ENCODE data around the gene ERC2.

ERC2 gene

GRCh38 chr3:56320883-56321282, 147.4 kb downstream of the ERC2 start:
- DNase-seq (ENCODE audit: low read depth): no peak
- H3K4me3 ChIP-seq (ENCODE audit: control insufficient read depth, low read depth, low read length): no peak overlapping the region
- no peak for TF ChIP-seq CTCF (conservative IDR thresholded peaks at IDR 0.05; ENCODE audit: control insufficient read depth, insufficient read depth, low read depth, low read length)

- no peak overlapping the region for H3K4me3 ChIP-seq (ENCODE audit: control insufficient read depth, low read depth, low read length)
- DNase-seq (ENCODE audit: low read depth): no peak
- no peak for TF ChIP-seq CTCF (conservative IDR thresholded peaks at IDR 0.05; ENCODE audit: control insufficient read depth, insufficient read depth, low read depth, low read length)
Measured at GRCh38 chr3:56318891-56319290, 149.4 kb downstream of the ERC2 start.

GRCh38 chr3:56316944-56317343, 151.3 kb downstream of the ERC2 start:
- no peak for TF ChIP-seq CTCF (conservative IDR thresholded peaks at IDR 0.05; ENCODE audit: control insufficient read depth, insufficient read depth, low read depth, low read length)
- H3K4me3 ChIP-seq (ENCODE audit: control insufficient read depth, low read depth, low read length): no peak overlapping the region
- DNase-seq (ENCODE audit: low read depth): no peak

GRCh38 chr3:56314842-56315241, 153.4 kb downstream of the ERC2 start:
- peak; percentile 8 for DNase-seq (ENCODE audit: low read depth)
- TF ChIP-seq CTCF (conservative IDR thresholded peaks at IDR 0.05; ENCODE audit: control insufficient read depth, insufficient read depth, low read depth, low read length): no peak
- no peak overlapping the region for H3K4me3 ChIP-seq (ENCODE audit: control insufficient read depth, low read depth, low read length)

GRCh38 chr3:56309465-56309864, 158.8 kb downstream of the ERC2 start:
- DNase-seq (ENCODE audit: low read depth): no peak
- TF ChIP-seq CTCF (conservative IDR thresholded peaks at IDR 0.05; ENCODE audit: control insufficient read depth, insufficient read depth, low read depth, low read length): no peak
- no peak overlapping the region for H3K4me3 ChIP-seq (ENCODE audit: control insufficient read depth, low read depth, low read length)

GRCh38 chr3:56308471-56308870, 159.8 kb downstream of the ERC2 start:
- H3K4me3 ChIP-seq (ENCODE audit: control insufficient read depth, low read depth, low read length): no peak overlapping the region
- TF ChIP-seq CTCF (conservative IDR thresholded peaks at IDR 0.05; ENCODE audit: control insufficient read depth, insufficient read depth, low read depth, low read length): no peak
- DNase-seq (ENCODE audit: low read depth): no peak

- no peak overlapping the region for H3K4me3 ChIP-seq (ENCODE audit: control insufficient read depth, low read depth, low read length)
- no peak for TF ChIP-seq CTCF (conservative IDR thresholded peaks at IDR 0.05; ENCODE audit: control insufficient read depth, insufficient read depth, low read depth, low read length)
- DNase-seq (ENCODE audit: low read depth): no peak
Measured at GRCh38 chr3:56304069-56304468, 164.2 kb downstream of the ERC2 start.

Measured in fibroblast of mammary gland (primary cell).